GM12878 (cell line): Measurements from ENCODE around the gene RBPJL. TPM values are rescaled to one million over a fixed set of nuclear protein-coding genes. Genes with fewer than 3 reads are reported as not detected.

Experiments
- ATAC-seq: fragments of 200-7000 bp; cut with Tn5 transposase; 3 replicates; pipeline ENCODE4 v1.9.1; 2020; ENCODE audit warnings: mild to moderate bottlenecking, moderate library complexity
- BruUV-seq: library from RNA; stranded (reverse); fragments of 400-500 nt; replicated peaks from 2 replicates; lab custom pipeline; 2021; lab: Mats Ljungman, UMichigan
- CTCF ChIA-PET: fragments of 300-600 bp; sonication (Branson Sonifier 250); formaldehyde crosslinking; extraction: SDS; loops from one replicate; lab custom pipeline; 2021; ENCODE audit warnings: inconsistent platforms; lab: Yijun Ruan, JAX
- POLR2A ChIA-PET: fragments of 350-600 bp; formaldehyde crosslinking; extraction: SDS; loops from one replicate; lab custom pipeline; 2021; ENCODE audit warnings: inconsistent platforms; lab: Charles Lee
- RAD21 ChIA-PET: fragments of 300-600 bp; sonication (Branson Sonifier 250); formaldehyde crosslinking; loops from one replicate; lab custom pipeline; 2023; ENCODE audit warnings: antibody characterized with exemption; ENCODE audit not compliant: unreplicated experiment; lab: Charles Lee
- SMC1A ChIA-PET: fragments of 300-600 bp; sonication (Branson Sonifier 250); formaldehyde crosslinking; loops from one replicate; lab custom pipeline; 2023; ENCODE audit not compliant: unreplicated experiment, uncharacterized antibody; lab: Charles Lee
- DNase-seq: peaks from one replicate; pipeline ENCODE4 v3.0.0-alpha.2; 2011; ENCODE audit warnings: low read depth, low spot score
- FAIRE-seq: peaks from 3 replicates; lab custom pipeline; 2011; peaks lifted over from hg19 to GRCh38; lab: Jason Lieb, UNC
- H2AFZ ChIP-seq: 2 replicates; pipeline ENCODE4 v1.6.0; 2011; ENCODE audit warnings: low read depth, low read length, control low read depth; ENCODE audit not compliant: control insufficient read depth
- H3K27ac ChIP-seq: 2 replicates; pipeline ENCODE4 v1.5.1; 2011; ENCODE audit warnings: control low read depth; ENCODE audit not compliant: control insufficient read depth, insufficient read depth
- H3K27me3 ChIP-seq, 2 experiments: replicated peaks in 1 of 2; 2 replicates each; pipeline versions ENCODE4 v1.6.0 to v1.6.1; 2011; ENCODE audit warnings: low read length in 1 of 2; ENCODE audit not compliant: control insufficient read depth in 2 of 2, insufficient read depth in 2 of 2
- H3K36me3 ChIP-seq, 2 experiments: 2 replicates each; pipeline ENCODE4 v1.5.1; 2011; ENCODE audit warnings: low read length in 1 of 2; ENCODE audit not compliant: control insufficient read depth in 2 of 2, insufficient read depth in 2 of 2
- H3K4me1 ChIP-seq: 2 replicates; pipeline ENCODE4 v1.6.1; 2011; ENCODE audit warnings: mild to moderate bottlenecking, low read length, moderate library complexity, mixed read lengths; ENCODE audit not compliant: control insufficient read depth, insufficient read depth
- H3K4me2 ChIP-seq: 2 replicates; pipeline ENCODE4 v1.6.0; 2011; ENCODE audit warnings: control low read depth; ENCODE audit not compliant: control insufficient read depth, insufficient read depth
- H3K4me3 ChIP-seq: fragments of 200-600 bp; sonication (generic); 2 replicates; pipeline ENCODE4 v1.5.1; 2016
- H3K79me2 ChIP-seq: 2 replicates; pipeline ENCODE4 v1.6.0; 2011; ENCODE audit warnings: low read length; ENCODE audit not compliant: control insufficient read depth, insufficient read depth
- H3K9ac ChIP-seq: 2 replicates; pipeline ENCODE4 v1.8.0; 2011; ENCODE audit warnings: low read length, control low read depth, mixed read lengths; ENCODE audit not compliant: control insufficient read depth, insufficient read depth
- H3K9me3 ChIP-seq: replicated peaks from 3 replicates; pipeline ENCODE4 v1.5.1; 2011; ENCODE audit warnings: mild to moderate bottlenecking, low read length; ENCODE audit not compliant: control insufficient read depth, insufficient read depth
- H4K20me1 ChIP-seq: 2 replicates; pipeline ENCODE4 v1.6.0; 2011; ENCODE audit not compliant: control insufficient read depth, insufficient read depth
- ATF3 ChIP-seq: IDR thresholded peaks from 2 replicates; pipeline ENCODE4 v1.6.1; 2011; ENCODE audit warnings: low read depth, mild to moderate bottlenecking, low read length, moderate library complexity, borderline replicate concordance; ENCODE audit errors: extremely low read depth
- BHLHE40 ChIP-seq, 2 experiments: fragments of 450-650 bp in 1 of 2; IDR thresholded peaks; 2 replicates each; pipeline ENCODE4 v1.6.1; 2011 to 2017; ENCODE audit warnings: low read depth in 2 of 2, borderline replicate concordance in 1 of 2, improper control_type of control experiment in 1 of 2, low read length in 1 of 2, mild to moderate bottlenecking in 1 of 2
- BRCA1 ChIP-seq: IDR thresholded peaks from 2 replicates; pipeline ENCODE4 v1.6.1; 2011; ENCODE audit warnings: low read depth, low read length, improper control_type of control experiment
- ELK1 ChIP-seq: IDR thresholded peaks from 2 replicates; pipeline ENCODE4 v1.6.1; 2012; ENCODE audit warnings: low read depth, low read length, improper control_type of control experiment
- NR2F1 ChIP-seq: fragments of 450-650 bp; conservative IDR thresholded peaks from 2 replicates; pipeline ENCODE4 v1.6.1; 2017; ENCODE audit warnings: mild to moderate bottlenecking
- ZNF274 ChIP-seq: IDR thresholded peaks from one replicate; pipeline ENCODE4 v1.8.0; 2011; ENCODE audit not compliant: insufficient read length, insufficient read depth
- ZNF384 ChIP-seq: IDR thresholded peaks from 2 replicates; pipeline ENCODE4 v1.6.1; 2012; ENCODE audit warnings: low read depth, mild to moderate bottlenecking, low read length, improper control_type of control experiment, borderline replicate concordance
- WGBS: methylation state at CpG from one replicate; pipeline ENCODE4 v1.1.6; 2016; ENCODE audit warnings: low lambda C conversion rate; ENCODE audit not compliant: insufficient replicate concordance, insufficient coverage; ENCODE audit errors: missing lambda C conversion rate; 5-methylcytosine and 5-hydroxymethylcytosine counted together
- in situ Hi-C: fragments of 300-500 bp; cut with MboI; formaldehyde crosslinking; loops from 9 replicates; pipeline ENCODE4 v1.14.3; 2018; ENCODE audit warnings: mixed read lengths
- intact Hi-C: fragments of 100-400 bp; cut with micrococcal nuclease; formaldehyde crosslinking; loops from one replicate; pipeline ENCODE4 v1.14.2; 2022; ENCODE audit not compliant: unreplicated experiment
- polyA plus RNA-seq, 11 experiments: library from polyadenylated mRNA; depleted of rRNA in 4 of 11; unstranded in 6 of 11; stranded (reverse) in 5 of 11; fragments of >200 nt; fragmentation: Nextera tagmentation in 4 of 11; fragmentation: Illumina TruSeq in 1 of 11; extraction: Ambion mirVana in 4 of 11; extraction: Trizol in 1 of 11; gene quantifications; 1 replicate in 1 of 11; 2 replicates in 10 of 11; pipeline versions ENCODE4 v1.2.1 to v1.2.3, GENCODE V29; 2011 to 2016; ENCODE audit warnings: inconsistent platforms in 2 of 11, missing spikeins in 2 of 11, low read depth in 1 of 11
- total RNA-seq, 4 experiments: library from RNA; depleted of rRNA in 3 of 4; stranded (reverse); fragments of >200 nt in 3 of 4; fragmentation: Illumina TruSeq in 1 of 4; extraction: Trizol in 1 of 4; gene quantifications; 2 replicates each; pipeline versions ENCODE4 v1.2.1 to v1.2.3, GENCODE V29; 2013 to 2021

The RBPJL gene
- total and polyA plus RNA-seq, 10 of the 15 experiments (the other 5 are each of a cell fraction or from before 2014, with no cell fraction given): 0.18 TPM; not detected in 9

- BruUV-seq: no TSS peak
- no peak overlapping the region; the same call in 1 of the 2 replicates for H3K4me2 ChIP-seq
- no peaks in the 10 kb centered on the region for H3K79me2 ChIP-seq
- intact Hi-C loops: no loop called here
- no peak overlapping the region for H3K4me3 ChIP-seq
- no peak for FAIRE-seq
- POLR2A ChIA-PET: interaction anchor here (1.7 kb wide), 1 partner anchor 10 kb away, joined by 7 read pairs; no protein-coding TSS in a partner anchor
- no peaks in the 10 kb centered on the region for H3K36me3 ChIP-seq
- SMC1A ChIA-PET: interaction anchor here (0.7 to 1.6 kb wide), 6 partner anchors 17 to 286 kb away, joined by 3 to 6 read pairs (median 4); partner anchors contain the start of gene SYS1
- 43% methylated on average over 3 of the region's 3 CpGs for WGBS
- peaks cover 2% of the 10 kb centered on the region; the same call in 1 of the 2 replicates for H4K20me1 ChIP-seq
- RAD21 ChIA-PET: no interaction called here
- in situ Hi-C loops: no loop called here
- CTCF ChIA-PET: interaction anchor here (1.1 to 3.8 kb wide), 6 partner anchors 11 to 91 kb away, joined by 3 to 13 read pairs (median 4); no protein-coding TSS in a partner anchor
- DNase-seq: no peak
- peaks cover 6% of the 10 kb centered on the region for H3K4me1 ChIP-seq
- ATAC-seq: peak; percentile 48
- TF ChIP-seq ELK1: no peak
- TF ChIP-seq ATF3: no peak
- TF ChIP-seq NR2F1: 0 out of 2 replicates have a peak, but pooled peaks have one; percentile 21
- TF ChIP-seq BHLHE40 (IDR thresholded peaks at IDR 0.05; ENCODE audit: borderline replicate concordance in 1 of 2, low read depth in 2 of 2, low read length in 1 of 2): 0 out of 4 replicates have a peak, but pooled peaks of 1 of the 2 experiments have one; percentile 12
- TF ChIP-seq ZNF274: no peak
- TF ChIP-seq ZNF384: no peak
- TF ChIP-seq BRCA1: no peak
- no peak overlapping the region for H3K9ac ChIP-seq
- H2AFZ ChIP-seq: no peak overlapping the region
- H3K9me3 ChIP-seq: no peaks in the 10 kb centered on the region
- H3K27ac ChIP-seq: no peak overlapping the region
- 0 out of 4 replicates have a peak, but pooled peaks cover 0 to 6% of the 10 kb centered on the region in 2 experiments for H3K27me3 ChIP-seq
Observed at GRCh38 chr20:45346291-45346718, 39.7 kb downstream of the RBPJL start.
